GM12878 (cell line): ENCODE data around the gene KRTAP21-2.

Experiments
- BRCA1 ChIP-seq: IDR thresholded peaks from 2 replicates; pipeline ENCODE4 v1.6.1; 2011; ENCODE audit warnings: low read depth, low read length, improper control_type of control experiment
- GATAD2B ChIP-seq: fragments of 450-650 bp; conservative IDR thresholded peaks from 2 replicates; pipeline ENCODE4 v1.6.1; 2017; ENCODE audit warnings: low read depth, mild to moderate bottlenecking, moderate library complexity
- MYC ChIP-seq: IDR thresholded peaks from 2 replicates; pipeline ENCODE4 v1.6.1; 2011; ENCODE audit warnings: mild to moderate bottlenecking, low read length, moderate library complexity, inconsistent platforms; ENCODE audit not compliant: insufficient read depth, insufficient replicate concordance, insufficient read length, severe bottlenecking
- POLR2AphosphoS5 ChIP-seq: IDR thresholded peaks from 2 replicates; pipeline ENCODE4 v1.6.1; 2011; ENCODE audit warnings: mild to moderate bottlenecking, low read length, inconsistent platforms
- TARDBP ChIP-seq: IDR thresholded peaks from 2 replicates; pipeline ENCODE4 v1.6.1; 2016; ENCODE audit warnings: borderline replicate concordance
- ZNF384 ChIP-seq: IDR thresholded peaks from 2 replicates; pipeline ENCODE4 v1.6.1; 2012; ENCODE audit warnings: low read depth, mild to moderate bottlenecking, low read length, improper control_type of control experiment, borderline replicate concordance
- TF ChIP-seq, protein P1 (sequence below), 3 experiments: IDR thresholded peaks in 2 of 3; conservative IDR thresholded peaks in 1 of 3; 2 replicates each; pipeline ENCODE4 v1.5.1; 2011; ENCODE audit warnings: low read depth in 3 of 3, low read length in 3 of 3, mild to moderate bottlenecking in 3 of 3, control low read depth in 2 of 3, moderate library complexity in 2 of 3, inconsistent platforms in 1 of 3, mixed read lengths in 1 of 3; ENCODE audit not compliant: control insufficient read depth in 2 of 3, insufficient read depth in 1 of 3; ENCODE audit errors: extremely low read depth in 1 of 3

DNA sequence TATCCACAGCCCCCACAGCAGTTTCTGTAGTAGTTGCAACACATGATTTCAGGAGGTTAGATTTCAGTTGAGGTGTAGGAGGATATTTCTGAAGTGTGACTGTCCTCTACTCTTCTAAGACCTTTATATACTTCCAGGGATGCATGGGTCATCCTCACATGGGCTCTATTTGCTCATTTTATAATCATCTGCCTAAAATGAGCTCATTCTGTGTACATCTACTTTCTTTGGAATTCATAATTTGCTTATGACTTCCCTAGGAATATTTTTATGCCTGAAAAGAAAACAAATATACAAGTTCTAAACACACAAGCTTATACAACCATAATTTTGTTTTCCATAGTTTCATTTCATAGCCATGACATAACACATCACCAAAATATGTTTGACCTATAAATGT lies at the start of gene KRTAP21-2:
- no peak for TF ChIP-seq ZNF384
- no peak for TF ChIP-seq TARDBP
- TF ChIP-seq, protein P1, sequence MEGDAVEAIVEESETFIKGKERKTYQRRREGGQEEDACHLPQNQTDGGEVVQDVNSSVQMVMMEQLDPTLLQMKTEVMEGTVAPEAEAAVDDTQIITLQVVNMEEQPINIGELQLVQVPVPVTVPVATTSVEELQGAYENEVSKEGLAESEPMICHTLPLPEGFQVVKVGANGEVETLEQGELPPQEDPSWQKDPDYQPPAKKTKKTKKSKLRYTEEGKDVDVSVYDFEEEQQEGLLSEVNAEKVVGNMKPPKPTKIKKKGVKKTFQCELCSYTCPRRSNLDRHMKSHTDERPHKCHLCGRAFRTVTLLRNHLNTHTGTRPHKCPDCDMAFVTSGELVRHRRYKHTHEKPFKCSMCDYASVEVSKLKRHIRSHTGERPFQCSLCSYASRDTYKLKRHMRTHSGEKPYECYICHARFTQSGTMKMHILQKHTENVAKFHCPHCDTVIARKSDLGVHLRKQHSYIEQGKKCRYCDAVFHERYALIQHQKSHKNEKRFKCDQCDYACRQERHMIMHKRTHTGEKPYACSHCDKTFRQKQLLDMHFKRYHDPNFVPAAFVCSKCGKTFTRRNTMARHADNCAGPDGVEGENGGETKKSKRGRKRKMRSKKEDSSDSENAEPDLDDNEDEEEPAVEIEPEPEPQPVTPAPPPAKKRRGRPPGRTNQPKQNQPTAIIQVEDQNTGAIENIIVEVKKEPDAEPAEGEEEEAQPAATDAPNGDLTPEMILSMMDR (IDR thresholded peaks at IDR 0.05 in 2 of 3, conservative IDR thresholded peaks at IDR 0.05 in 1 of 3; ENCODE audit: control insufficient read depth in 2 of 3, extremely low read depth in 1 of 3, insufficient read depth in 1 of 3, low read depth in 3 of 3, low read length in 3 of 3), result no peak
- TF ChIP-seq GATAD2B, result no peak
- TF ChIP-seq POLR2AphosphoS5, result no peak
- no peak for TF ChIP-seq MYC
- TF ChIP-seq BRCA1, result no peak
